ENCODE measurements around the gene COL26A1. TPM values are rescaled to one million over a fixed set of nuclear protein-coding genes. Genes with fewer than 3 reads are reported as not detected.

The COL26A1 gene
- total RNA-seq, 6 experiments from 2014 or later = not detected

DNA sequence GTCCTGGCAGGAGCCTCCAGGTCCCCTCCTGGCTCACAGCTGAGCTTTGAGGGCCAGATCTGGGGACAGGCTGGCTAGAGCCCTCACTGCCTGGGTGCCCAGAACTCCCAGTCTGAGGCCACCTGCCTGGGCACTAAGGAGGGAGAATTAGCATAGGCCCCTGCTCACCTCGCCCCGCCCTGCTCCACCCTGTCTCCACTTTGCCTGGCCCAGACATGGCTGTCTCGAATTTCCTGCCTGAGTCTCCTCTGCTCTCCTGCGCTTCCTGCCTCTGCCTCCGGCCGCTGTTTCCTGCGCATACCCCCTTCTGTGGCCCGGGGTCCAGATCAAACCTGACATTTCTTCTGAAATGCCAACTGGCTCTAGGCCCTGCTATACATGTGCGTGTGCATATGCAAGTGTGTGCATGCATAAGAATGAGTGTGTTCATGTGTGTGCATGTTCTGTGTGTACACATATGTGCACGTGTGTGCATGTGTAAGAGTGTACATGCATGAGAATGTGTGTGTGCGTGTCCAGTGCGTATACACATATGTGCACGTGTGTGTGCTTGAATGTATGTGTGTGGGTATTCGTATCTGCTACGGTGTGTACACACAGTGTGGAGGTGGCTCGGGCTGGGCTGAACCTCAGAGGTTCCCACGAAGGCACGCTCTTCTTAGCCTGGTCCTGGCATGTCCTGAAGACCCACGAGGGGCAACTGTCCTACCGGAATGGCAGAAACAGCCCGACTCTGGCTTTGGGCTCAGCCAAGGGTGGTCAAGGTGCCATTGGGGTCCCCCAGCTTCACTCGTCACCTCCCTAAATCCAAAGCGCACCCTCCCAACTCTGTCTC lies 201.5 kb downstream of the COL26A1 start:
- no peak for DNase-seq
- Mint-ChIP-seq H3K27me3 (ENCODE audit: insufficient read depth) (peaks cover 44% of the 10 kb centered on the region), H3K27ac (no peak overlapping the region), H3K4me1 (ENCODE audit: low read depth) (no peaks in the 10 kb centered on the region; the same call in 1 of the 2 replicates), H3K4me3 (no peak overlapping the region), H3K9me3 (no peaks in the 10 kb centered on the region), H3K36me3 (ENCODE audit: low read depth) (no peaks in the 10 kb centered on the region)
- TF ChIP-seq, protein P1, sequence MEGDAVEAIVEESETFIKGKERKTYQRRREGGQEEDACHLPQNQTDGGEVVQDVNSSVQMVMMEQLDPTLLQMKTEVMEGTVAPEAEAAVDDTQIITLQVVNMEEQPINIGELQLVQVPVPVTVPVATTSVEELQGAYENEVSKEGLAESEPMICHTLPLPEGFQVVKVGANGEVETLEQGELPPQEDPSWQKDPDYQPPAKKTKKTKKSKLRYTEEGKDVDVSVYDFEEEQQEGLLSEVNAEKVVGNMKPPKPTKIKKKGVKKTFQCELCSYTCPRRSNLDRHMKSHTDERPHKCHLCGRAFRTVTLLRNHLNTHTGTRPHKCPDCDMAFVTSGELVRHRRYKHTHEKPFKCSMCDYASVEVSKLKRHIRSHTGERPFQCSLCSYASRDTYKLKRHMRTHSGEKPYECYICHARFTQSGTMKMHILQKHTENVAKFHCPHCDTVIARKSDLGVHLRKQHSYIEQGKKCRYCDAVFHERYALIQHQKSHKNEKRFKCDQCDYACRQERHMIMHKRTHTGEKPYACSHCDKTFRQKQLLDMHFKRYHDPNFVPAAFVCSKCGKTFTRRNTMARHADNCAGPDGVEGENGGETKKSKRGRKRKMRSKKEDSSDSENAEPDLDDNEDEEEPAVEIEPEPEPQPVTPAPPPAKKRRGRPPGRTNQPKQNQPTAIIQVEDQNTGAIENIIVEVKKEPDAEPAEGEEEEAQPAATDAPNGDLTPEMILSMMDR (IDR thresholded peaks at IDR 0.05) = no peak

DNA sequence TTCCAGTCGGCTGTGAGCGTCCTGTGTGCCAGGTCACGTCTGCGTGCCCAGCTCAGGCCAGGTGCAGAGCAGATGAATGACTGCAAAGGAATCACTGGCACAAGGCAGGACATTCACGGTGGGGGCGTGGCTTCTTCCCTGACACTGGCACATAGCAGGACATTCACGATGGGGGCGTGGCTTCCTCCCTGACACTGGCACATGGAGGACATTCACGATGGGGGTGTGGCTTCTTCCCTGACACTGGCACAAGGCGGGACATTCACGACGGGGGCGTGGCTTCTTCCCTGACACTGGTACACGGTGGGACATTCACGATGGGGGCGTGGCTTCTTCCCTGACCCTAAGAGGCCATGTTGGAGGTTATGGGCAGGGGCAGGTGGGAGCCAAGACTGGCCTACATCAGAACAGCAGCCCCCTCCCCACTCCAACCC lies 202.1 kb downstream of the COL26A1 start:
- H3K27ac Mint-ChIP-seq = no peak overlapping the region
- peaks cover 44% of the 10 kb centered on the region for H3K27me3 Mint-ChIP-seq (ENCODE audit: insufficient read depth)
- H3K9me3 Mint-ChIP-seq = peaks cover 3% of the 10 kb centered on the region; the same call in 1 of the 2 replicates
- TF ChIP-seq, protein P1 (IDR thresholded peaks at IDR 0.05) = no peak
- DNase-seq = no peak
- no peaks in the 10 kb centered on the region; the same call in 1 of the 2 replicates for H3K4me1 Mint-ChIP-seq (ENCODE audit: low read depth)
- no peak overlapping the region for H3K4me3 Mint-ChIP-seq
- no peaks in the 10 kb centered on the region for H3K36me3 Mint-ChIP-seq (ENCODE audit: low read depth)

DNA sequence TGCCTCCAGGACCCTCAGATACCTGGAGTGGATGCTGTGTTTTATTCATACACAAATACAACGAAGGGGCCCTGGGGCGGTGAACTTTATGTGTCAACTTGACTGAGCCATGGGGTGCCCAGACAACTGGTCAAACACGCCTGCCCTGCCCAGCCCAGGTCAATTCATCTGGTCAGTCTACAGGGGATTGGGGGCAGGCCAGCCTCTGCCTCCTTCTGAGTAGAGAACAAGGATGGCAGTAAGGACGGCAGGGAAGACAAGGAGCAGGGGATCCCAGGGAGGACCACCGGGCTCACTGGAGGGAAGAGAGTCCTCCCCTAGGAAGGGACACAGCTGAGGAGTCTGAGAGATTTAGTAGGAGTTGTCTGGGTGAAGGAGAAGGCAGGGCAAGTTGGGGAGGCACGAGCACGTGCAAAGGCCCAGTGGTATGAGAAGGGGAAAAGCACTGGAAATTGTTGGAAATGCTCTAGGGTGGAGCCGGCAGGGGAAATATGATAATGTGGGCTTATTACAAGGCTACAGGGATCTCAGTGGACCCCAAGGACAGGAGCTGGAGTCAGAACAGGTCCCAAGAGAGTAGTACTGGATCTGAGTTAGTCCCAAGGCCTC lies 203.0 kb downstream of the COL26A1 start:
- Mint-ChIP-seq H3K4me3 (no peak overlapping the region), H3K27ac (no peak overlapping the region), H3K36me3 (ENCODE audit: low read depth) (no peaks in the 10 kb centered on the region), H3K9me3 (peaks cover 4% of the 10 kb centered on the region; the same call in 1 of the 2 replicates), H3K27me3 (ENCODE audit: insufficient read depth) (peaks cover 37% of the 10 kb centered on the region), H3K4me1 (ENCODE audit: low read depth) (no peaks in the 10 kb centered on the region; the same call in 1 of the 2 replicates)
- TF ChIP-seq, protein P1 (IDR thresholded peaks at IDR 0.05) = no peak
- DNase-seq = no peak

DNA sequence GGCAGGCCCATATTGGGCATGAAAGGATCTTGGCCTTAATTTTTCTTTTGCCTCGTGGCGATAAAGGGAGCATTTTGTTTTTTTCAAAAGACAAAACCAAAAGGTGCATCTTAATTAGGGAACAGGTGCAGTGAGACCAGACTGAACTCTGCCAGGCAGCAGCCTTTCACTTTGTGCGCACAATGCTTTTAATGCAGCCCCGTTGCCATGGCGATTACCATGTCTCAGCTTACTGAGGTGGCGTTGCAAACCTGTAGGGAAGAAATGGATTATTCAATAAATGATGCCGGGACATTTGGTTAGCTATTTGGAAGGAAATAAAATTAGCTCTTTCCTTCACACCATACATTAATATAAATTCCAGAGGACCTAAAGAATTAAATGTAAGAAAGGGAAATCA lies 204.6 kb downstream of the COL26A1 start:
- Mint-ChIP-seq H3K9me3 (peaks cover 12% of the 10 kb centered on the region; the same call in 1 of the 2 replicates), H3K27ac (no peak overlapping the region), H3K4me3 (no peak overlapping the region), H3K36me3 (ENCODE audit: low read depth) (no peaks in the 10 kb centered on the region), H3K27me3 (ENCODE audit: insufficient read depth) (peaks cover 26% of the 10 kb centered on the region), H3K4me1 (ENCODE audit: low read depth) (no peaks in the 10 kb centered on the region; the same call in 1 of the 2 replicates)
- no peak for DNase-seq
- TF ChIP-seq, protein P1 (IDR thresholded peaks at IDR 0.05) = no peak

DNA sequence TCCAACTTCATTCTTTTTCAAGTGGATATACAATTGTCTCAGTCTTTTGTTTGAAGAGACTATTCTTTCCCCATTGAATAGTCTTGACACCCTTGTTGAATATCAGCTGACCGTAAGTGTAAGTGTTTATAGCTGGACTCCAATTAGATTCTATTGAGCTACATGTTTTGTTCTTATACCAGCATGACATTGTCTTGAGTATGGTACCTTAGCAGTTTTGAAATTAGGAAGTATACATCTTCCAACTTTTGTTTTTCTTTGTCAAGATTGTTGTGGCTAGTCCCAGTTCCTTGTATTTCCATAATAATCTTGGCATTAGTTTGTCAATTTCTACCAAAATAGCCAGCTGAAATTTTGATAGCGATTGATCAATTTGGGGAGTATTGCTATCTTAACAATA lies 209.5 kb downstream of the COL26A1 start:
- Mint-ChIP-seq H3K4me3 (no peak overlapping the region), H3K27me3 (ENCODE audit: insufficient read depth) (peaks cover 16% of the 10 kb centered on the region), H3K36me3 (ENCODE audit: low read depth) (peaks cover 8% of the 10 kb centered on the region; the same call in 1 of the 2 replicates), H3K4me1 (ENCODE audit: low read depth) (peaks cover 11% of the 10 kb centered on the region), H3K9me3 (peaks cover 19% of the 10 kb centered on the region), H3K27ac (no peak overlapping the region)
- DNase-seq = no peak
- TF ChIP-seq, protein P1 (IDR thresholded peaks at IDR 0.05) = no peak

Measured in HFFc6 (cell line).